ENCODE results near the gene DEFB114.

GRCh38 chr6:49950415-49950751, 13.6 kb downstream of the DEFB114 start:
- TF ChIP-seq EZH2 (IDR thresholded peaks at IDR 0.05) = no peak
- TF ChIP-seq POLR2AphosphoS5 (IDR thresholded peaks at IDR 0.05; ENCODE audit: borderline replicate concordance, low read depth, low read length) = no peak
